SKM-1 treated with dmso at 0.1 percent for 144 hours (cell line): ENCODE data around the gene KCTD11.

Source experiments
- DNase-seq: peaks from one replicate; lab custom pipeline; 2025; ENCODE audit not compliant: unreplicated experiment; lab: John Stamatoyannopoulos, UW

KCTD11 gene

DNA sequence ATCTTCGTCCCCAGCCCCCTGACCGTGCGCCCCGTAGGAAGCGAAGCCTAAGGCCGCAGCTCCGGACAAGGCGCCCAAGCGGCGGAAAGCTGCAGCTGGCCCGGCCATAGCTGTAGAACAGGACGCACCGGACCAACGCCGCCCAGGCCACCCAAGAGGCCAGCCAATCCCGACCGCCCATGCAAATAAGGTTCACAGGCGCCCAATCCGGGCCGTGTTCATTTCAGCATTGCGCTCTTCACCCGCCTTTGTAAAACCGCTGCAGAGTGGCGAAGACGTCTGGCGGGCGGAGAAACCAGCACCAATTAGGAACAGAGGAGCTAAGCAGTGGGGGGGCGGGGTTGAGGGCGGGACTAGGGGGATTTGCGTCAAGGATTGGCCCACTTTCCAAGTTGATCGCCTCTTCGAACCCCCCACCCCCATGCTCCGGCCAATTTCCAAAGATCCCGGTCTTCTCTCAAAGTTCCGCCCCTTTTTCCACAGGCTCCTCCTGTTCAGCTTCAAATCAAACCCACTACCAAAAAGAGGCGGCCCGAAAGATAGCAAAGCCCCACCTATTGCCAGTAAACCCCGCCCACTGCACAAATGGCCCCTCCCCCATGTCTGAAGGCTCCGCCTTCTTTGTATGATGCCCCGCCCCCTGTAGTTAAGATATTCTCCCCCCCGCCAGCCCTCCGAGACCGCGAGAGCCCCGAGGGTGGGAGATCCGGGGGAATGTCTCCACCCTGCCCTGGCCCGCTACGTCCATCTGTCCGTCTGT lies 52.2 kb downstream of the KCTD11 start, which contains the start of gene TMEM256:
TSS of gene TMEM256 (minus strand) at position 121 of the 760 bp plus-strand sequence. CDS start at position 108, 13 bp downstream.
- peak; percentile 81 for DNase-seq
